Posterior vena cava (tissue), 2 donors: ENCODE data around the gene CHTF18. TPM values are rescaled to one million over a fixed set of nuclear protein-coding genes. Genes with fewer than 3 reads are reported as not detected.
"Not testable (repeated sequence)": the region's sequence is repeated elsewhere in the genome, so short reads cannot be mapped to it uniquely, and the experiment has no call there.

ENCODE experiments used
- DNase-seq: peaks from one replicate; pipeline ENCODE4 v3.0.0-alpha.2; 2020; ENCODE audit warnings: low spot score
- intact Hi-C, 2 donors: fragments of 100-400 bp; cut with DNase I; formaldehyde crosslinking; loops; one replicate each; pipeline versions ENCODE4 v1.14.1 to v1.14.2; 2022 to 2023
- microRNA-seq, 2 donors: library from miRNA; unstranded; fragments of <30 nt; microRNA quantifications; one replicate each; pipeline ENCODE4 v1.2.0, GENCODE V29; 2020 to 2021; ENCODE audit warnings: borderline microRNAs expressed in 2 of 2
- total RNA-seq, 2 donors: library from RNA; stranded (reverse); fragmentation: NEBNext Ultra II Directional; extraction: Animal tissue kit (Norgen Biotek cat#: 25700); gene quantifications; one replicate each; pipeline ENCODE4 v1.2.1, GENCODE V29; 2021
- donor health status: DM: yes; HTN: yes; CAD: no.
- donor health status: DM: yes; HTN: yes; CAD: no.

Gene CHTF18
- total RNA-seq, 2 donors from 2014 or later, result 7.7 TPM

GRCh38 chr16:836822-837221 lies 48.4 kb downstream of the CHTF18 start:
- DNase-seq, intact Hi-C loops: not testable (repeated sequence)

GRCh38 chr16:838741-839140 lies 50.3 kb downstream of the CHTF18 start:
- intact Hi-C loops, result no loop called here

GRCh38 chr16:839643-840408 lies 51.4 kb downstream of the CHTF18 start:
- DNase-seq, result no peak

More at GRCh38 chr16:838741-839140, 50.3 kb downstream of the CHTF18 start:
- no peak for DNase-seq

GRCh38 chr16:840561-841454 lies 52.4 kb downstream of the CHTF18 start:
- no peak for DNase-seq
- intact Hi-C loops, result no loop called here

More at GRCh38 chr16:839643-840408, 51.4 kb downstream of the CHTF18 start:
- intact Hi-C loops, result no loop called here

- intact Hi-C loops, result no loop called here
- peak; percentile 81 for DNase-seq
These were observed 53.1 kb downstream of the CHTF18 start for GRCh38 chr16:841455-842060.

- intact Hi-C loops, result no loop called here
- no peak for DNase-seq
These were observed 53.6 kb downstream of the CHTF18 start for GRCh38 chr16:842061-842476.

- intact Hi-C loops, result no loop called here
- DNase-seq, result no peak
These were observed 54.5 kb downstream of the CHTF18 start for GRCh38 chr16:842711-843560.

- intact Hi-C loops, result no loop called here
- DNase-seq, result no peak
These were observed 55.4 kb downstream of the CHTF18 start for GRCh38 chr16:843771-844170.

- intact Hi-C loops, result no loop called here
These were observed 56.4 kb downstream of the CHTF18 start for GRCh38 chr16:844638-845350.

GRCh38 chr16:845351-845745 lies 56.9 kb downstream of the CHTF18 start:
- intact Hi-C loops, result no loop called here
- no peak for DNase-seq

More at GRCh38 chr16:844638-845350, 56.4 kb downstream of the CHTF18 start:
- DNase-seq, result peak; percentile 78

- intact Hi-C loops, result no loop called here
- DNase-seq, result peak; percentile 52
These were observed 58.7 kb downstream of the CHTF18 start for GRCh38 chr16:847151-847550.

Small RNA genes lying within 50 kb of the gene (microRNA-seq; reads per million reads assigned to microRNA genes)
- 0 reads per million in 2 donors for gene MIR662

Other genes with a start within 250 kb of the CHTF18 start
- not detected for gene PRR35, start 228.2 kb upstream of the CHTF18 start, total RNA-seq
- gene NHLRC4, start 221.6 kb upstream of the CHTF18 start, total RNA-seq, result under 1 TPM; 0.38 to 0.65 TPM
- gene PIGQ, start 218.7 kb upstream of the CHTF18 start, total RNA-seq, result 10 to 100 TPM; 22.1 to 25.4 TPM
- gene RAB40C, start 198.6 kb upstream of the CHTF18 start, total RNA-seq, result 10 to 100 TPM; 13.0 to 13.6 TPM
- under 1 TPM; 0.14 TPM for gene WFIKKN1, start 157.6 kb upstream of the CHTF18 start, total RNA-seq
- 10 to 100 TPM; 43.3 to 63.2 TPM for gene METTL26, start 152.3 kb upstream of the CHTF18 start, total RNA-seq
- 10 to 100 TPM; 19.0 to 21.5 TPM for gene MCRIP2, start 146.8 kb upstream of the CHTF18 start, total RNA-seq
- gene WDR90, start 139.3 kb upstream of the CHTF18 start, total RNA-seq, result 10 to 100 TPM; 13.4 to 14.9 TPM
- 10 to 100 TPM; 57.5 to 65.1 TPM for gene RHOT2, start 120.5 kb upstream of the CHTF18 start, total RNA-seq
- under 1 TPM; 0.71 to 0.79 TPM for gene RHBDL1, start 112.9 kb upstream of the CHTF18 start, total RNA-seq
- gene STUB1, start 108.2 kb upstream of the CHTF18 start, total RNA-seq, result 10 to 100 TPM; 73.3 to 79.7 TPM
- 10 to 100 TPM; 49.8 to 58.9 TPM for gene JMJD8, start 104.3 kb upstream of the CHTF18 start, total RNA-seq
- gene WDR24, start 98.2 kb upstream of the CHTF18 start, total RNA-seq, result 1 to 10 TPM; 7.4 to 7.5 TPM
- gene FBXL16, start 82.8 kb upstream of the CHTF18 start, total RNA-seq, result not detected
- gene METRN, start 73.5 kb upstream of the CHTF18 start, total RNA-seq, result 10 to 100 TPM; 21.6 to 24.9 TPM
- gene ANTKMT, start 67.5 kb upstream of the CHTF18 start, total RNA-seq, result 10 to 100 TPM; 20.0 to 25.5 TPM
- 1 to 10 TPM in 1 of 2 donors, under 1 TPM in 1; 0.52 to 1.0 TPM for gene CCDC78, start 62.2 kb upstream of the CHTF18 start, total RNA-seq
- gene HAGHL, start 61.5 kb upstream of the CHTF18 start, total RNA-seq, result 1 to 10 TPM; 3.6 to 4.1 TPM
- 10 to 100 TPM; 18.2 to 18.6 TPM for gene CIAO3, start 47.6 kb upstream of the CHTF18 start, total RNA-seq
- gene MSLN, start 27.9 kb upstream of the CHTF18 start, total RNA-seq, result under 1 TPM; 0.29 to 0.37 TPM
- gene RPUSD1, start 239 bp upstream of the CHTF18 start, total RNA-seq, result 10 to 100 TPM in 1 of 2 donors, 1 to 10 TPM in 1; 8.8 to 11.4 TPM
- not detected for gene GNG13, start 12.1 kb downstream of the CHTF18 start, total RNA-seq
- gene LMF1, start 182.4 kb downstream of the CHTF18 start, total RNA-seq, result 10 to 100 TPM; 16.4 to 21.8 TPM
- gene SOX8, start 193.2 kb downstream of the CHTF18 start, total RNA-seq, result under 1 TPM; 0.71 to 0.79 TPM